ENCODE results near the gene BPTF.

DNA sequence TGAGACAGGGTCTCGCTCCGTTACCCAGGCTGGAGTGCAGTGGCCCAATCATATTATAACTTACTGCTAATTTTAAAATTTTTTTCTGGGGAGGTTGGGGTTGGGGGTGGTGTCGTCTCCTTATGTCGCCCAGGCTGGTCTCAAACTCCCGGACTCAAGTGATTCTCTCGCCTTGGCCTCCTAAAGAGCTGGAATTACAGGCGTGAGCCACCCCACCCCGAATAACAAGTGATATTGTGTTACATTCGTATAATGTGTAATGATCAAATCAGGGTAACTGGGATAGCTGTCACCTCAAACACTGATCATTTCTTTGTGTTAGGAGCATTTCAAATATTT is 194.0 kb downstream of the BPTF start:
- TF ChIP-seq, protein P1, sequence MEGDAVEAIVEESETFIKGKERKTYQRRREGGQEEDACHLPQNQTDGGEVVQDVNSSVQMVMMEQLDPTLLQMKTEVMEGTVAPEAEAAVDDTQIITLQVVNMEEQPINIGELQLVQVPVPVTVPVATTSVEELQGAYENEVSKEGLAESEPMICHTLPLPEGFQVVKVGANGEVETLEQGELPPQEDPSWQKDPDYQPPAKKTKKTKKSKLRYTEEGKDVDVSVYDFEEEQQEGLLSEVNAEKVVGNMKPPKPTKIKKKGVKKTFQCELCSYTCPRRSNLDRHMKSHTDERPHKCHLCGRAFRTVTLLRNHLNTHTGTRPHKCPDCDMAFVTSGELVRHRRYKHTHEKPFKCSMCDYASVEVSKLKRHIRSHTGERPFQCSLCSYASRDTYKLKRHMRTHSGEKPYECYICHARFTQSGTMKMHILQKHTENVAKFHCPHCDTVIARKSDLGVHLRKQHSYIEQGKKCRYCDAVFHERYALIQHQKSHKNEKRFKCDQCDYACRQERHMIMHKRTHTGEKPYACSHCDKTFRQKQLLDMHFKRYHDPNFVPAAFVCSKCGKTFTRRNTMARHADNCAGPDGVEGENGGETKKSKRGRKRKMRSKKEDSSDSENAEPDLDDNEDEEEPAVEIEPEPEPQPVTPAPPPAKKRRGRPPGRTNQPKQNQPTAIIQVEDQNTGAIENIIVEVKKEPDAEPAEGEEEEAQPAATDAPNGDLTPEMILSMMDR (conservative IDR thresholded peaks at IDR 0.05 in 1 of 2, IDR thresholded peaks at IDR 0.05 in 1 of 2; ENCODE audit: extremely low read depth in 1 of 2, insufficient read depth in 1 of 2, low read depth in 1 of 2, low read length in 2 of 2), result no peak
- TF ChIP-seq EZH2 (IDR thresholded peaks at IDR 0.05; ENCODE audit: borderline replicate concordance, low read length), result no peak
